HG03159 (cell line): ENCODE results near the gene PXT1.
"Not testable (repeated sequence)": the region's sequence is repeated elsewhere in the genome, so short reads cannot be mapped to it uniquely, and the experiment has no call there.

ENCODE experiments used
- ATAC-seq: cut with Tn5 transposase; IDR thresholded peaks from one replicate; pipeline ENCODE4 v1.9.1; 2021; ENCODE audit warnings: mild to moderate bottlenecking, moderate library complexity; ENCODE audit not compliant: unreplicated experiment

Gene PXT1

DNA sequence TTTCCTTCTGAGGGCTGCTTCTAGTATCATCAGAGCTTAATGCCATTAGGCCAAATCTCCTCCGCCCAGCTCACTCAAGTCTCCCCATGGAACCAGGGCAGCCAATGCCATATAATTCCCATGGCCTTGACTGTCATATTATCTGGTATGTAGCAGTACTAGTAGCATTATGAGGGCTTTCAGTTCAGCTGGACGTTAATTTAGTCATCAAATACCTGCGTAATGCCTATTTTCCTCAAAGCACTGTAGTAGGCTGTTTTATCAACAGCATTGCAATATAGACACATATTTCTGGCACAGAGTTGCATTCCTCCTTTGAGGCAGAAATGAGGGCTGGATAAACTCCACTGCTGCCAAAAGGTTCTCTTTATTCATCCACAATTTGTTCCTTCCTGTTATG is 1.8 kb upstream of the PXT1 start:
- ATAC-seq: no peak

DNA sequence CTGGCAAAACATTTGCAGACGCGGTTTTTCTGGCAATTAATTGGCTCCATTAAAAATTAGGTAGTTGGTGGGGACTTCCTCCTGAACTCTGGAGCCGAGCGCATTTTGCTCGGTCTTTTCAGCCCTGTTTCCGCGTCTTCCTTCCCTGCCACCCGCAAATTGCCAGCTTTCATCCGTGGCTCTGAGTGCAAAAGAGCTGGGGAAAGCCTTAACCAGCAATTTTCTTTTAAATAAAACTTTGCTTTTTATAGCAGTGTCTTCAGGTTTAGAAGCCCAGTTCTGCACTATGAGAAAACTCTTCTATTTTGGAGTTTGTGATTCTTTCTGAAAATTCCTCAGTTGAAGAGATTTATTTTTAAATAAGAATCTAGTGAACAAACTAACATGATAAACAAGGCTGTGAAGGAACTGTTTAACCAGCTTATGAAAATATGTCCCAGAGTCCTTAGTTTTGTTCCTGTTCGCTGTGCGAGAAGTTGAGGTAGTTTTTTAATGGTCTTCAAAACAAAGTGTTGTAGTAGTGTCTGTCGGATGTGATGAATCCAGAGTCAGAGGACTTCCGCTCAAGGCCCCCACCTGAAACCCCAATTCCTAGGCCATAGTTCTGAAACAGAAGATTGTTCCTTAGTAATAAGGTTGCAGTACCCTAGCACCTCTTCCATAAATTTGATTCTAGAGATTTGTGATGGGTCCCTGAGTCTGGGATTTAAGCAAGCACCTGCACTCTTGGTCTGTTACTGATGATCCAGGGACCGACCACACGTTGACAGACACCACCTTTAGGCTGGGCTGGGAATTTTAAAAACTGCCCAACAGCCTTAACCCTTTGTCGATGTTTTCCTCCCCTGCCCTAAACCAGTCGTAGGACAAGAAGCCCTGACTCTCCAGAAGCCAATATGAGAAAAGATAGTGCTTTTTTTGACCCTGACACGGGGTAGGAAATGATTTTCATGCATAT is 1.1 kb upstream of the PXT1 start:
- ATAC-seq: no peak

DNA sequence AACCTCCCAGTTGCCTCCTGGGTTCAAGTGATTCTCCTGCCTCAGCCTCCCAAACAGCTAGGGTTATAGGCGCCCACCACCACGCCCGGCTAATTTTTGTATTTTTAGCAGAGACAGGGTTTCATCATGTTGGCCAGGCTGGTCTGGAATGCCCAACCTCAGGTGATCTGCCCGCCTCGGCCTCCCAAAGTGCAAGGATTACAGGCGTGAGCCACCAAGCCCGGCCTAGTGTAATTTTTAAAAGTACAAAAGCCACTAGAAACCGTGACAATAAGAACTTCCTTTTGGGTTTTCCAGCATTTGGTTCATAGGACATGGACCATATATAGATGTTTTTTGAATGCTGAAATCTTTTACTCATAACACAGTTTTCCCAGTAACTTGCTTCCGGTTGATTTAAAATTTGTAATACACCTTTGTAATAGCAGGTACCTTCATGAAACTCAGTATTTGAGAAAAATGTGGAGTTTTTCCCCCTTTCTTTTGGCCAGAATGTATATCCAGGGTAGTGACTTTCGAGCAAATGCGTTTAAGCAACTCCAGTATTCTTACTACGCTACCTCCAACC is 467 bp downstream of the PXT1 start:
- ATAC-seq: no peak

DNA sequence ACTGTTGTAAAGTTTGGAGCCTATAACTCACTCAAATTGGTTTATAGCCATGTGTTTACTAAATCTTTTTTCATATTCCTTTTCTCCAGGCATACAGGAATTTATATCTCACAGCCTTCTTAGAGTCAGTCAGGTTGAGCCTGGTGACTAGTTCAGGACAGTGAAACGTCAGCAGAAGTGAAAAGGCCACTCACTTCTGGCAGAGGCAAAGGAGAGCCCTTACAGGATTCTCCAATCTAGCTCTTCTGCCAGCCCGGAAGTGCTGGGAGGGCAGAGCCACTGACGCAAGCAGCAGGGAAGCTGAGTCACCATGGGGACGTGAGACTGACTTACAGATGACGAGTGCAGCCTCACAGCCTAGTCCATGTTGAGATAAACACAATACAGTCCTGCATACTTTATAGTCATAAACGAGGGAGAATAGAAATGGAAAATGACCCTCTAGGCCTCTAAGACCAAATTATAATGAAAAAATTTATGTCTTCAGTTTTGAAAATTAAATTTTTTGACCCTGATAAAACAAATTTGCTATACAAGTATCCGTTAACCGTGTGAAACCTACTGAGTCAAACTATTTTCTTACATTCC is 1.3 kb downstream of the PXT1 start:
- peak; percentile 48 for ATAC-seq

DNA sequence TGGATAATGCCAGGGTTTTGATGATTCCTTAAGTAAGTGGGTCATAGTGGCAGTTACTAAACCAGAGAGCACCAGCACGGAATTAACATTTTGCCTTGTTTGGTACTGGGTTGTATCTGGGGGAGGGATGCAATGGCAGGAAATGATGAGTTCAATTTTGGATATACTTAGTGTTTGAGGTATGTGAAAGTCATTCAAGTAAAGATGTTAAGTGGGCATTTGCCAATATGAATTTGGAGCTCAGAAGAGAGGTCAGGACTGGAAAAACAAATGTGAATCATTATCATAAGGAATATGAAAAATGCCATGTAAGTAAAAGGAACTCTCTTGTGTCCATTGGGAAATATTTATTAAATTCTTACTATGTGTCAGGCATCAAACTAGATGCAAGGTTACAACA is 6.2 kb downstream of the PXT1 start:
- ATAC-seq: no peak

DNA sequence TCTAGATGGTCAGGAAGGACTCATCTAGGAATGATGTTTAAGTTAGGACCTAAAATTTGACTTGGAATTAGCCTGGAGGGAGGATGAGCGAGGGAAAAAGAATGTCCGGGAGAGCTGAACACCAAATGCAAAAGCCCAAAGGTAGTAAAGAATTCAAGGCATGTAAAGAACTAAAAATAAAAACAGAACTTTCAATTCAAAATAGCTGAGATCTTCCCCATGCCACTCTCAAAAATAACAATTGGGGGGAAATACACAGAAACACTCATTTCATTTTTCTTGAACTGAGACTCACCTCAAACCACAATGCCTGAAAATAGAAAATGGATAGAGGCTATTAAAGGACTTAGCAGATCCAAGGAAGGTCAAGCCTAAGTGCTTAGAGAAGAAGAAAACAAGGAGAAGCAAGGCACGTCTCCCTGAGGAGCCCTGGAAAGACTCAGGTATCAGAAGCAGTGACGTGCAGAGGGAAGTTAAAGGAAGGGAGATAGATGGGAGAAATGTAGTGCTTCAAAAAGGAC is 10.4 kb downstream of the PXT1 start:
- no peak for ATAC-seq

DNA sequence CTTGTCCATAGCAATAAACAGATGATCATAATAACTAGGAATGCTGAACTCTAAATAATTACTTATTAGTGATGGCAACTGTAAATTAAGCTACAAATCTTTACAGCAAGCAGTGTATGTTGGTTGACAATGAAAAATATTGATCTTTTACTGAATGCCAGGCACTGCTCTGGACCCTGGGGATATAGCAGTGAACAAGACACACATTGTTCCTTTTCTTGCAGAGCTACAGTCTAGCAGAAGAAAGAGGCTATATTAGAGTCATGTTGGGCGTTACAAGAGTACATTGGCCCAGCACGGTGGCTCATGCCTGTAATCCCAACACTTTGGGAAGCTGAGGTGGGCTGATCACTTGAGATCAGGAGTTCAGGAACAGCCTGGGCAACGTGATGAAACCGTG is 11.5 kb downstream of the PXT1 start:
- ATAC-seq: no peak

DNA sequence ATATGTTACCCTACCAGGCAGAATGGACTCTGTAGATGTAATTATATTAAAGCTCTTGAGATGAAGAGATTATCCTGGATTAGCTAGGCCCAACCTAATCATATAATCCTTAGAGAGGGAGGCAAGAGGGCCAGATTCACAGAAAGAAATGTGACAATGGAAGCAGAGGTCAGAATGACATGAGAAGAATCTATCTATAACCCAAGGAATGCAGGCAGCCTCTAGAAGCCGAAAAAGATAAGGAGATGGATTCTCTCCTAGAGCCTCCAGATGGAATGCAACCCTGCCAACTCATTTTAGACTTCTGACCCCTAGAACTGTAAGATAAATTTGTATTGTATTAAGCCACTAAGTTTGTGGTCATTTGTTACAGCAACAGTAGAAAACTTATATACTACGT is 12.3 kb downstream of the PXT1 start:
- no peak for ATAC-seq

DNA sequence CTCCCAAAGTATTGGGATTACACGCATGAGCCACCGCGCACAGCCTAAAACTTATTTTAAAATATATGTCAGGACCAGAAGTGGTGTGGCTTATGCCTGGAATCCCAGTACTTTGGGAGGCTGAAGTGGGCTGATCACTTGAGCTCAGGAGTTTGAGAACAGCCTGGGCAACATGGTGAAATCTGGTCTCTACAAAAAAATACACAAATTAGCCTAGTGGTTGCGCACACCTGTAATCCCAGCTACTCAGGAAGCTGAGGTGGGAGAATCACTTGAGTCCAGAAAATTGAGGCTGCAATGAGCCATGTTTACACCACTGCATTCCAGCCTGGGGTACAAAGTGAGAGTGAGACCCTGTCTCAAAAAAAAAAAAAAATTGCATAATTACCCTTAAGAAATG is 13.7 kb downstream of the PXT1 start:
- no peak for ATAC-seq

DNA sequence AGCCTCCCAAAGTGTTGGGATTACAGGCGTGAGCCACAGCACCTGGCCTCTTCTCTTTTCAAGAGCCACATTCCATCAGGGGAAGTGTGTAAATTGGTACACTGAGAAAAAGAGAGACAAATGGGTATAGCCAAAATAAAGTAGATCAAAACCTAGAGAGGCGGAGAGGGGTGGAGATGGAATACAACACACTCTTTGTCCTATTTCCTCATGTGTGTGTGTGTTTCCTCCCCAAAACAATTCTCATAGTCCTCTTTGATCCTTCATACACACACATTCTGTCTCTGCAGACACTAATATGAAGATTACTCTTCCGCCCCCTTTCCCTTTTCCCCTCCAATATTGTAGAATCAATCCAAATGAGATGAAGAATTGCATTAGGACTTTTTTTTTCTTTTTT is 16.0 kb downstream of the PXT1 start:
- no peak for ATAC-seq

DNA sequence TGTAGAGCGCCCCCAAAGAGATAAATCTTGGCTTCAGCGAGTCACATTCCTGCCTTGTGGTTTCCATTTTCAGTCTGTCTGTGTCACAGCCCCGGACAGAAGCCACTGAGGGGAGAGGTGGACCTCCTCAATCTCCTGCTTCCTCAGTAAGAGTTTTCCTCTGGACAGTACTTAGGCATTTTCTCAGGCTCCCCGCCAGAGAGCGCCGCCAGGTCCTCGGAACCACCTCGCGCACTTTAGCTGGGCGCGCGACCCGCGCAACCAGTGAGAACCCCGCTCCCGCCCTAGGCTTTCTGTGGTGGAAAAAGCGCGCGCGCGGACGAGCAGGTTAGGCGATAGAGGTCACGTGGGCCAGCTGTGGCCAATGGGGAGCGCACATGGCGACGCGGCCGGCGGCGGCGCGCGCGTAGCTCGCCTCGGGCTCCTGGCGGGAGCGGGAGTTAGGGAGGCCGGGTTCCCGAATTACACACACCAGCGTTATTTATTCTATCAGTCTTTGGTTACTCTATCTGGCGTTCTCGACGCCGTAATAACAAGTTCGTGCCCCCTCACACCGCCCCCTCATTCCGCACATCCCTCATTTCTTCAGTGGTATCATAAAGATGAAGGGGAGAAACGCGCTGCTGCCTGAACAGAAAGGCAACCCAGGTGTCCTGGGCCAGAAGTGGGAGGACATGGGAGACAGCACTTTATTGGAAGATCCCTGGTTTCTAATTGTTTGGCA is 19.4 kb downstream of the PXT1 start:
- ATAC-seq: peak; percentile 95

DNA sequence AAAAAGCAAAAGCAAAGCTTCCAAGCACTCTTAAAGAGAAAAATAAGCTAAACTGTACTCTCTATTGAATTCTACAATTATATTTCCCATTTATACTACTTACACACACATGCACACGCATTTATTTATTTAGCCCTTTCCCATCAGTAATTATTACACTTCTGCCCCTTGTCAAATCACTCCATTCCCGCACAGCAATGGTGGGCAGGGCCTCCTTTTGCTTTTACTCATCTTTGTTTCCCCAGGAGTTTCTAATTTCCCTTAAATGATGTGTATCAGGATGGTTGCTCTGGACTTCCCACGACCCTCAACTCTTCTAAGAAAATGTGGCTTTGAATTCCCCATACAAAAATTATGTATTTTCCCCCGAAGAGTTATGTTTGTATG is 19.9 kb downstream of the PXT1 start:
- no peak for ATAC-seq

DNA sequence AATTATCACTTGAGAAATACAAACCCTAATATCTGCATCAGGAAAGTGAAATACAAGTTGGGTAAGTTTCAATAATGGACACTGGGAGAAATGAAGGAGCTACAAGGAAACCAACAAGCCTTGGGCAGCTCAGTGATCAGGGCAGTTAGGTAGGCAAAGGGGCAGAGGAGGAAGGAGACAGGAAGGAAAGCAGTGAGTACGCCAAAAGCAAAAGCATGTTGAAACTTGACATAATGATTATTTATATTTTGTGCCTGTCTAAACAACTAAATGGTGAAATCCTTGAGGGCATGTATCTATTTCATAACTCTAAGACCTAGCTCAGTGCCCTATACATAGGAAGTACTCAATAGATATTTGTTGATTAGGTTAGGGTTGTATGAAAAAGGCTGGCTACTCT is 23.3 kb downstream of the PXT1 start:
- no peak for ATAC-seq

DNA sequence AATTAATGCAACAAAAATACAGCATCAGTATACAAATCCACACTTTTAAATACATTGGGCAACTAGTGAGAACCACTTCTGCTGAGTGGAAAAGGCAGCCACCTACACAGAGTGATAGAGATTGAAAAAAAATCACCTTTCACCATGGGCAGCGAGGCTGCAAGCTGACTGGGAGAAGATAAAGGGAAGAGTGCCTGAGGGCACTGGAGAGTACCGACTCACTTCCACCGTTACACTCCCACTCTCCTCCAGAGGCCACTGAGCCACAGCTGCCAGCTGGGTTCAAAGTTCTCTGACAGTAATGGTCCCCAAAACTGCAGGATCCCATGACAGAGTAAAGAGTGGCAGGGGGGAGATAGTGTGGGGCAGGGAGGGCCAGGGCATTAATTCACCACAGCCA is 24.1 kb downstream of the PXT1 start:
- no peak for ATAC-seq

DNA sequence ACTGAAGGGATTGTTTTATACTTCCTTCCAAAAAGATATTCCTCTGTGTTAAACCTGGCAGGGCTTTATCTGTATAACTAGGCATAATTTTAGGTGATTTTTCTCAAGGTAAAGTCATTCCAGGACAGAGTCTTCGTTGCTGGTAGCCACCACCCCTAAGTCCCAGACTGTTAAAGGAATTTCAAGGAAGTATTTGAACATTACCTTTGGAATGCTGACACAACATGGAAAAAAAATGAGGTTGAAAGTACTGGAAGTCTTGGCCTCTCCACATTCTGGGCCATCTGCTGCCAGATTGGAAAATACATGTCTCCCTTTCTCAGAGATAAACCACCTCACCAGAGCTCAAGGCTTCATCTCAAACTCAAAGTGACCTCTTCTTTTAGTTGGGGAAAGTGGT is 28.2 kb downstream of the PXT1 start:
- ATAC-seq: no peak

DNA sequence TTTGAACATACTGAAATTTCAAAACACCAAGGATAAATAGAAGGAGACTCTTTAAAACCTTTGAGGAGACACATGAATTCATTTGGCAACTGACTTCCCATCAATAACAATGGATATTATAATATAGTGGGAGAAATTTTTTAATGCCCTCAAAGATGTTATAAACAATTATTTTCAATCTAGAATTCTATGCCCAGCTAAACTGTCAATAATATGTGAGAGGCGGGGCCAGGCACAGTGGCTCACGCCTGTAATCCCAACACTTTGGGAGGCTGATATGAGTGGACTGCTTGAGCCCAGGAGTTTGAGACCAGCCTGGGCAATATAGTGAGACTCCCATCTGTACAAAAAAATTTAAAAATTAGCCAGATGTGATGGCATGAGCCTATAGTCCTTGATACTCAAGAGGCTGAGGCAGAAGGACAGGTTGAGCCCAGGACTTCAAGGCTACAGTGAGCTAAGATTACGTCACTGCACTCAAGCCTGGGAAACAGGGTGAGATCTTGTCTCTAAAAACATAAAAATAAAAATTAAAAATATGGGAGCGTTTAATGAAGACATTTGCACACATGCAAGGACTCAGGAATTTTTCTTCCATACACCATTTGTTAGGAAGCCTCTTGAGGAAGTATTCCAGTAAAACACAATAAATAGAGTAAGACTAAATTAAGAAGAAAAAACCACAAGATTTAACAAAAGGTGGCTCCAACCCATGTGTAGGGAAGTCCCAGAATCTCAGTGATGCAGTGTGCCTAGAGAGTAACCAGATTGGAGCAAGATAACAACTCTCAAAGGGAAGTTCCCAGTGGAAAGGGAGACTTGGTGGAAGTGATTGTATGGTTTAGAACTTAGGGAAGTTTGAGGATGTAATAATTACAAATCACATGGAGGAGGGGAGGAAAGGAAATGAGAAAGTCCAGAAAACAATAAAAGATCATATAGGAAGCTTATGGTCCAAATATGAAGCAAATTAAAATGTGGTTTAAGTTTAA is 28.9 kb downstream of the PXT1 start:
- no peak for ATAC-seq

DNA sequence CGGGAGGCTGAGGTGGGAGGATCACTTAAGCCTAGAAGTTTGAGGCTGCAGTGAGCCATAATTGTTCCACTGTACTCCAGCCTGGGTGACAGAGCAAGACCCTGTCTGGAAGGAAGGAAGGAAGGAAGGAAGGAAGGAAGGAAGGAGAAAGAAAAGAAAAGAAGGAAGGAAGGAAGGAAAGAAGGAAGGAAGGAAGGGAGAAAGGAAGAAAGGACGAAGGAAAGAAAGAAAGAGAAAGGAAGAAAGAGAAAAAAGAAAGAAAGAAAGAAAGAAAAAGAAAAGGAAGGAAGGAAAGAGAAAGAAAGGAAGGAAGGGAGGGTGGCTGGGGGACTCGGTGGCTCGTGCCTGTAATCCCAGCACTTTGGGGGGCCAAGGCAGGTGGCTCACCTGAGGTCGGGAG is 32.9 kb downstream of the PXT1 start:
- not testable (repeated sequence) for ATAC-seq

DNA sequence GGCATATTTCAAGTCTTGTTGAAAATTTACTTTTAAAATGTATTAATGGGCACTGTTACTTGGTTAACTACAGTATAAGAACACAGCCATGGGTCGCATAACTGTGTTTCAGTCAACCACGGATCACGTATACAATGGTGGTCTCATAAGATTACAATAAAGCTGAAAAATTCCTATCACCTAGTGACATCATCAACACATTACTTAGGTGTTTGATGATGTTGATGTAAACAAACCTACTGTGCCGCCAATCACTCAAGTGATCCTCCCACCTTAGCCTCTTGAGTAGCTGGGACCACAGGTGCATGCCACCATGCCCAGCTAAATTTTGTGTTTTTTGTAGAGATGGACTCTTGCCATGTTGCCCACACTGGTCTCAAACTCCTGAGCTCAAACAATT is 38.5 kb downstream of the PXT1 start:
- ATAC-seq: no peak

DNA sequence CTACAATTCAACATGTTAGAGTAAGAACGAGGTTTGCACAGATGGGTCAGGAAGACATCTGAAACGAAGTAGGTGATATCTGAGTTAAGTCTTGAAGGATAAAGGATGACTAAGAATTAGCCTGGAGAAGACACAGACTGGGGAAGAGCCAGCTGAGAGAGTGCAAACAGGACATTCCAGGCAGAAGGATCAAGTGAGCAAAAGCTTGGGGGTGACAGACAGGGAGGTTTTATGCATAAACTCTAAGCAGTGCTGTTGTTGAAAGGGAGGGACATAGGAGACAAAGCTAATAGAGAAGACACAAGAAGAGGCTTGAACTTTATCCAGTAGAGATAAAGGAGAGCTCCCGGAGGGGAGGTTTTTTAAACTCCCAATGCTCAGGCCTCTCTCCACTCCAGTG is 40.2 kb downstream of the PXT1 start:
- ATAC-seq: no peak

DNA sequence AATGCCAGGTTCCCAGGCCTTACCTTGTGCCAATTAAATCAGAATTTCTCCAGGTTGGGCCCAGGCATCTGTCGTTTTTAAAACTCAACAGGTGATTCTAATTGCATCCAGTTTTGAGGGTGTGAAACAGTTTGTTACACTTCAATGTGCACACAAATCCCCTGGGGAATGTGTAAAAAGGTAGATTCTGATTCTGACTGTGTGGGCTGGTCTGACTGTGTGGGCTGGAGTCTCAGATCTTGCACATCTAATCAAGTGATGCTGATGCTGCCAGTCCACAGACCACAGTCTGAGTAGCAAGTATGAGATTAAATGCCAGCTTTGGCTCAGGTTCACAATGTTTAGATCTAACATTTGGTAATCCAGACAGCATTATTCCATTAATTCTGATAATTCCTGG is 42.7 kb downstream of the PXT1 start:
- no peak for ATAC-seq
